HepG2 (cell line): ENCODE data around the gene LAMC3. TPM values are rescaled to one million over a fixed set of nuclear protein-coding genes. Genes with fewer than 3 reads are reported as not detected.

ENCODE experiments used
- ATAC-seq: fragments of 200-7000 bp; cut with Tn5 transposase; 3 replicates; pipeline ENCODE4 v1.9.1; 2020; ENCODE audit warnings: mild to moderate bottlenecking, moderate library complexity
- BruUV-seq: library from RNA; stranded (reverse); fragments of 400-500 nt; replicated peaks from 2 replicates; lab custom pipeline; 2021; lab: Mats Ljungman, UMichigan
- CTCF ChIA-PET: fragments of 300-600 bp; formaldehyde crosslinking; extraction: SDS; loops from one replicate; lab custom pipeline; 2021; ENCODE audit warnings: low total read pairs, inconsistent platforms, low intra/inter-chr PET ratio; lab: Yijun Ruan, JAX
- POLR2A ChIA-PET: fragments of 350-600 bp; sonication (Branson Sonifier 250); formaldehyde crosslinking; loops from one replicate; lab custom pipeline; 2020; ENCODE audit warnings: antibody characterized with exemption, inconsistent platforms; lab: Yijun Ruan, JAX
- DNase-seq: peaks from one replicate; pipeline ENCODE4 v3.0.0-alpha.2; 2015; ENCODE audit warnings: low spot score
- FAIRE-seq: peaks from 3 replicates; lab custom pipeline; 2011; peaks lifted over from hg19 to GRCh38; lab: Jason Lieb, UNC
- H2AFZ ChIP-seq: one replicate; pipeline ENCODE4 v1.6.1; 2011; ENCODE audit warnings: low read length, inconsistent platforms
- H3K27ac ChIP-seq: fragments of 300-600 bp; 3 replicates; pipeline ENCODE4 v1.8.0; 2011; ENCODE audit warnings: mixed run types, mild to moderate bottlenecking, mixed read lengths, low read length, inconsistent platforms; ENCODE audit not compliant: insufficient read depth; ENCODE audit errors: extremely low read length
- H3K27me3 ChIP-seq, 2 experiments: fragments of 200-600 bp in 1 of 2; 2 replicates in 1 of 2; 3 replicates in 1 of 2; pipeline versions ENCODE4 v1.6.0 to v1.8.0; 2011; ENCODE audit warnings: low read length in 2 of 2, mild to moderate bottlenecking in 2 of 2, moderate library complexity in 2 of 2, inconsistent platforms in 1 of 2; ENCODE audit not compliant: insufficient read depth in 2 of 2, control insufficient read depth in 1 of 2
- H3K36me3 ChIP-seq, 2 experiments: fragments of 200-600 bp in 1 of 2; replicated peaks in 1 of 2; 2 replicates in 1 of 2; 3 replicates in 1 of 2; pipeline versions ENCODE4 v1.5.1 to v1.8.0; 2011; ENCODE audit warnings: low read length in 2 of 2, inconsistent platforms in 1 of 2; ENCODE audit not compliant: insufficient read depth in 2 of 2, control insufficient read depth in 1 of 2
- H3K4me1 ChIP-seq: 2 replicates; pipeline ENCODE4 v1.5.1; 2012; ENCODE audit warnings: low read length, inconsistent platforms; ENCODE audit not compliant: insufficient read depth
- H3K4me2 ChIP-seq: 2 replicates; pipeline ENCODE4 v1.6.0; 2011; ENCODE audit warnings: low read depth, low read length, inconsistent platforms
- H3K4me3 ChIP-seq, 3 experiments: fragments of 200-600 bp in 1 of 3; sonication (generic), shearing (Covaris generic) in 1 of 3; replicated peaks in 1 of 3; 2 replicates each; pipeline ENCODE4 v1.5.1; 2011 to 2016; ENCODE audit warnings: low read length in 3 of 3, inconsistent platforms in 2 of 3, low read depth in 2 of 3, mild to moderate bottlenecking in 2 of 3, control low read depth in 1 of 3, mixed read lengths in 1 of 3; ENCODE audit not compliant: insufficient read depth in 1 of 3
- H3K79me2 ChIP-seq: one replicate; pipeline ENCODE4 v1.6.1; 2011; ENCODE audit warnings: low read length, inconsistent platforms; ENCODE audit not compliant: insufficient read depth
- H3K9ac ChIP-seq: 2 replicates; pipeline ENCODE4 v1.6.0; 2011; ENCODE audit warnings: mild to moderate bottlenecking, low read depth, low read length, inconsistent platforms; ENCODE audit not compliant: insufficient read depth
- H3K9me3 ChIP-seq: 2 replicates; pipeline ENCODE4 v1.5.1; 2012; ENCODE audit warnings: mild to moderate bottlenecking, low read length
- H4K20me1 ChIP-seq: 2 replicates; pipeline ENCODE4 v1.6.0; 2011; ENCODE audit warnings: inconsistent platforms, mild to moderate bottlenecking, low read length, moderate library complexity; ENCODE audit not compliant: insufficient read depth
- KMT2A ChIP-seq: sonication (generic); formaldehyde crosslinking; IDR thresholded peaks from 2 replicates; pipeline ENCODE4 v1.4.0; 2020; ENCODE audit warnings: missing genetic modification reagents
- ZNF672 ChIP-seq: sonication (generic); formaldehyde crosslinking; IDR thresholded peaks from 2 replicates; pipeline ENCODE4 v1.8.1; 2022; ENCODE audit warnings: missing genetic modification reagents
- WGBS: methylation state at CpG from one replicate; pipeline ENCODE4 v1.1.6; 2017; ENCODE audit warnings: low lambda C conversion rate; 5-methylcytosine and 5-hydroxymethylcytosine counted together
- in situ Hi-C: cut with HindIII; loops from 2 replicates; pipeline ENCODE4 v1.10.0; 2017; ENCODE audit warnings: low pct_unique_long_range_greater_than_20kb; ENCODE audit not compliant: extremely low pct_ligation_motif_present
- intact Hi-C: fragments of 100-400 bp; cut with micrococcal nuclease; formaldehyde crosslinking; loops from one replicate; pipeline ENCODE4 v1.10.0; 2022; ENCODE audit not compliant: unreplicated experiment
- polyA plus RNA-seq, 8 experiments: library from polyadenylated mRNA; depleted of rRNA in 3 of 8; stranded (reverse) in 7 of 8; unstranded in 1 of 8; fragments of >200 nt; fragmentation: Illumina TruSeq in 4 of 8; extraction: Trizol in 4 of 8; gene quantifications; 2 replicates each; pipeline versions ENCODE4 v1.2.1 to v1.2.3, GENCODE V29; 2011 to 2016; ENCODE audit warnings: low read depth in 4 of 8, missing spikeins in 1 of 8, mixed read lengths in 1 of 8; ENCODE audit not compliant: insufficient read depth in 1 of 8
- total RNA-seq, 5 experiments: library from RNA; depleted of rRNA; stranded (reverse); fragments of >200 nt; fragmentation: Illumina TruSeq; extraction: Trizol; gene quantifications; 2 replicates each; pipeline ENCODE4 v1.2.3, GENCODE V29; 2016; ENCODE audit warnings: low read depth in 1 of 5
- TF ChIP-seq, protein P1 (sequence below): sonication (generic); formaldehyde crosslinking; IDR thresholded peaks from one replicate; pipeline ENCODE4 v1.5.1; 2020; ENCODE audit warnings: mild to moderate bottlenecking, missing genetic modification reagents; ENCODE audit errors: not compliant biosample characterization

The LAMC3 gene
- total and polyA plus RNA-seq, 2 of the 13 experiments (the other 11 are each of a cell fraction or from before 2014, with no cell fraction given) = 0.07 to 0.57 TPM

DNA sequence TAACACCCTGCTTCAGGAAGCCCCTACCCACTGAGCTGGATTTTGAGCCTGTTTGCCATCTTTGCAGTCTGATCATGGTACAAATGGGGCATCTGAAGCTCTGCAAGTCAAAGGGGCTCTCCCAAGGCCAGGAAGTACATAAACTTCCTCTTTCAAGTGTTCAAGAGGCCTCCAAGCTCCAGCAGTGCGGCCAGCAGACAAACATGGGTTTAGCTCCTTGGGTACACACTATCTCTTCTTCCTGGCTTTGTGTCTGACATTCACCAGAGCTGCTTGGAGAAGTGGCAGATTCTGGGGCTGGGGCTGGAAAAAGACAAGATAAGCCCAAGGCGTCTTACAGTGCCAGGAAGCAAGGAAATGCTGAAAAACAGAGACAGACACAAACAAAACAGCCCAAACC is 34.1 kb downstream of the LAMC3 start:
- in situ Hi-C loops (no loop called here), intact Hi-C loops (no loop called here)
- FAIRE-seq = no peak

More for the DNA sequence above, 34.1 kb downstream of the LAMC3 start:
- 0% methylated on average over 2 of the region's 2 CpGs for WGBS
- TF ChIP-seq, protein P1, sequence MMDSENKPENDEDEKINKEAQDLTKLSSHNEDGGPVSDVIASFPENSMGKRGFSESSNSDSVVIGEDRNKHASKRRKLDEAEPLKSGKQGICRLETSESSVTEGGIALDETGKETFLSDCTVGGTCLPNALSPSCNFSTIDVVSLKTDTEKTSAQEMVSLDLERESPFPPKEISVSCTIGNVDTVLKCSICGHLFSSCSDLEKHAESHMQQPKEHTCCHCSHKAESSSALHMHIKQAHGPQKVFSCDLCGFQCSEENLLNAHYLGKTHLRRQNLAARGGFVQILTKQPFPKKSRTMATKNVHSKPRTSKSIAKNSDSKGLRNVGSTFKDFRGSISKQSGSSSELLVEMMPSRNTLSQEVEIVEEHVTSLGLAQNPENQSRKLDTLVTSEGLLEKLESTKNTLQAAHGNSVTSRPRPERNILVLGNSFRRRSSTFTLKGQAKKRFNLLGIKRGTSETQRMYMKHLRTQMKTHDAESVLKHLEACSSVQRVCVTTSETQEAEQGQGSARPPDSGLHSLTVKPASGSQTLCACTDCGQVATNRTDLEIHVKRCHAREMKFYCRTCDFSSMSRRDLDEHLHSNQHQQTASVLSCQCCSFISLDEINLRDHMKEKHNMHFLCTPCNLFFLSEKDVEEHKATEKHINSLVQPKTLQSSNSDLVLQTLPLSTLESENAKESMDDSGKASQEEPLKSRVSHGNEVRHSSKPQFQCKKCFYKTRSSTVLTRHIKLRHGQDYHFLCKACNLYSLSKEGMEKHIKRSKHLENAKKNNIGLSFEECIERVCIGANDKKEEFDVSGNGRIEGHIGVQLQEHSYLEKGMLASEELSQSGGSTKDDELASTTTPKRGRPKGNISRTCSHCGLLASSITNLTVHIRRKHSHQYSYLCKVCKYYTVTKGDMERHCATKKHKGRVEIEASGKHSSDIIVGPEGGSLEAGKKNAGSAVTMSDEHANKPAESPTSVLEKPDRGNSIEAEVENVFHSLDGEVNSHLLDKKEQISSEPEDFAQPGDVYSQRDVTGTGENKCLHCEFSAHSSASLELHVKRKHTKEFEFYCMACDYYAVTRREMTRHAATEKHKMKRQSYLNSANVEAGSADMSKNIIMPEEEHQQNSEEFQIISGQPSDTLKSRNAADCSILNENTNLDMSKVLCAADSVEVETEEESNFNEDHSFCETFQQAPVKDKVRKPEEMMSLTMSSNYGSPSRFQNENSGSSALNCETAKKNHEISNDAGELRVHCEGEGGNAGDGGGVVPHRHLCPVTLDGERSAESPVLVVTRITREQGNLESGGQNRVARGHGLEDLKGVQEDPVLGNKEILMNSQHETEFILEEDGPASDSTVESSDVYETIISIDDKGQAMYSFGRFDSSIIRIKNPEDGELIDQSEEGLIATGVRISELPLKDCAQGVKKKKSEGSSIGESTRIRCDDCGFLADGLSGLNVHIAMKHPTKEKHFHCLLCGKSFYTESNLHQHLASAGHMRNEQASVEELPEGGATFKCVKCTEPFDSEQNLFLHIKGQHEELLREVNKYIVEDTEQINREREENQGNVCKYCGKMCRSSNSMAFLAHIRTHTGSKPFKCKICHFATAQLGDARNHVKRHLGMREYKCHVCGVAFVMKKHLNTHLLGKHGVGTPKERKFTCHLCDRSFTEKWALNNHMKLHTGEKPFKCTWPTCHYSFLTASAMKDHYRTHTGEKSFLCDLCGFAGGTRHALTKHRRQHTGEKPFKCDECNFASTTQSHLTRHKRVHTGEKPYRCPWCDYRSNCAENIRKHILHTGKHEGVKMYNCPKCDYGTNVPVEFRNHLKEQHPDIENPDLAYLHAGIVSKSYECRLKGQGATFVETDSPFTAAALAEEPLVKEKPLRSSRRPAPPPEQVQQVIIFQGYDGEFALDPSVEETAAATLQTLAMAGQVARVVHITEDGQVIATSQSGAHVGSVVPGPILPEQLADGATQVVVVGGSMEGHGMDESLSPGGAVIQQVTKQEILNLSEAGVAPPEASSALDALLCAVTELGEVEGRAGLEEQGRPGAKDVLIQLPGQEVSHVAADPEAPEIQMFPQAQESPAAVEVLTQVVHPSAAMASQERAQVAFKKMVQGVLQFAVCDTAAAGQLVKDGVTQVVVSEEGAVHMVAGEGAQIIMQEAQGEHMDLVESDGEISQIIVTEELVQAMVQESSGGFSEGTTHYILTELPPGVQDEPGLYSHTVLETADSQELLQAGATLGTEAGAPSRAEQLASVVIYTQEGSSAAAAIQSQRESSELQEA (CRISPR knock-in tag) = no peak
- TF ChIP-seq ZNF672 (CRISPR knock-in tag) = no peak
- no peak for TF ChIP-seq KMT2A (CRISPR knock-in tag)
- Histone ChIP-seq H3K79me2 (no peaks in the 10 kb centered on the region), H3K4me2 (no peak overlapping the region), H3K4me1 (no peaks in the 10 kb centered on the region), H2AFZ (no peak overlapping the region), H3K27ac (no peak overlapping the region), H3K36me3 (no peaks in the 10 kb centered on the region), H3K9me3 (no peaks in the 10 kb centered on the region), H3K9ac (no peak overlapping the region), H3K4me3 (no peak overlapping the region), H4K20me1 (no peaks in the 10 kb centered on the region), H3K27me3 (peaks cover 3 to 52% of the 10 kb centered on the region in 2 experiments; a peak in 3 of 5 replicates)
- no TSS peak for BruUV-seq
- no peak for ATAC-seq
- no peak for DNase-seq
- CTCF ChIA-PET = no interaction called here
- POLR2A ChIA-PET = no interaction called here
